Gastrocnemius medialis (tissue), 4 donors: ENCODE results near the gene BCL2.

Source experiments
- CTCF ChIP-seq, 5 experiments: fragments of 450-650 bp in 3 of 5; fragments of 200-600 bp in 2 of 5; sonication (generic) in 2 of 5; IDR thresholded peaks in 4 of 5; conservative IDR thresholded peaks in 1 of 5; 1 replicate in 4 of 5; 2 replicates in 1 of 5; pipeline ENCODE4 v1.5.1; 2016 to 2019; ENCODE audit warnings: antibody characterized with exemption in 5 of 5, mild to moderate bottlenecking in 3 of 5, moderate library complexity in 3 of 5
- POLR2A ChIP-seq, 2 donors: fragments of 450-650 bp; IDR thresholded peaks; one replicate each; pipeline ENCODE4 v1.6.1; 2017; ENCODE audit warnings: antibody characterized with exemption in 2 of 2, mild to moderate bottlenecking in 2 of 2, moderate library complexity in 2 of 2

- TF ChIP-seq CTCF (IDR thresholded peaks at IDR 0.05 in 4 of 5, conservative IDR thresholded peaks at IDR 0.05 in 1 of 5) (no peak), POLR2A (IDR thresholded peaks at IDR 0.05) (no peak)
Observed at GRCh38 chr18:63336366-63337099, 17.0 kb upstream of the BCL2 start.
